Activated B cell treated with CpG ODN at 0.5 μM for 24 hours (primary cell): ENCODE data around the gene ACAD11. TPM values are rescaled to one million over a fixed set of nuclear protein-coding genes. Genes with fewer than 3 reads are reported as not detected.

Experiments
- ATAC-seq: fragments of 200-7000 bp; cut with Tn5 transposase; one replicate; pipeline ENCODE4 v1.10.0; 2021; ENCODE audit warnings: low read depth, mild to moderate bottlenecking, moderate library complexity
- CTCF ChIA-PET: fragments of 350-600 bp; sonication (Branson Sonifier 250); formaldehyde crosslinking; loops from one replicate; lab custom pipeline; 2021; ENCODE audit warnings: antibody characterized with exemption; lab: Charles Lee
- POLR2A ChIA-PET: fragments of 350-600 bp; sonication (Branson Sonifier 250); formaldehyde crosslinking; loops from one replicate; lab custom pipeline; 2021; ENCODE audit warnings: antibody characterized with exemption; lab: Charles Lee
- DNase-seq: peaks from one replicate; pipeline ENCODE4 v3.0.0; 2022
- H3K27ac Mint-ChIP-seq: one replicate; pipeline ENCODE4 v1.8.0; 2020; ENCODE audit warnings: mixed read lengths
- H3K27me3 Mint-ChIP-seq: one replicate; pipeline ENCODE4 v1.8.0; 2021; ENCODE audit warnings: mixed read lengths
- H3K36me3 Mint-ChIP-seq: one replicate; pipeline ENCODE4 v1.8.0; 2021; ENCODE audit warnings: low read depth, mixed read lengths
- H3K4me1 Mint-ChIP-seq: one replicate; pipeline ENCODE4 v1.8.0; 2021; ENCODE audit warnings: mixed read lengths
- H3K4me3 Mint-ChIP-seq: one replicate; pipeline ENCODE4 v1.8.0; 2020; ENCODE audit warnings: mild to moderate bottlenecking, mixed read lengths
- H3K9me3 Mint-ChIP-seq: one replicate; pipeline ENCODE4 v1.8.0; 2020; ENCODE audit warnings: mixed read lengths
- CTCF ChIP-seq: fragments of 200-600 bp; IDR thresholded peaks from one replicate; pipeline ENCODE4 v1.8.0; 2022; ENCODE audit warnings: antibody characterized with exemption, mild to moderate bottlenecking
- intact Hi-C: fragments of 100-400 bp; cut with micrococcal nuclease; formaldehyde crosslinking; loops from one replicate; pipeline ENCODE4 v1.15.1; 2024
- total RNA-seq: library from RNA; stranded (reverse); gene quantifications from 2 replicates; pipeline ENCODE4 v1.2.3, GENCODE V29; 2022

ACAD11 gene
- total RNA-seq, 1 donor from 2014 or later = 24.0 TPM

DNA sequence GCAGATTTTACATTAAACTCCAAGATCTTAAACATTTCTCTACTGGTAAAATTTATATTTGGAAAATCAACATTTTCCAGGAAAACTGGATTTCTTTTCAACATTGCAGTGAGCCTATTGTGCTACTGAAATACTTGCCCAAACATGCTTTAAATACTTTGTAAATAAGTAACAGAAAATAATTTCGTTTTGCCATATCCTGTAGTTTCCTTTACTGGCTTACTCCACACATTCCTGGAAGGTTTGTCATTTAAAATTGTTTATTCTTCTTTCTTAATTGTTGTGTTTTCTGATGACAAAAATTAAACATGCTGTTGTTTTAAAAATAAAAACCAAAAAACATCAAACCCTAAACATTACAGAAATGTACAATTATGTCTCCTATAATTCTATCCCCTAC, 22.0 kb downstream of the ACAD11 start:
- Mint-ChIP-seq H3K4me1 (no peaks in the 10 kb centered on the region), H3K27ac (no peak overlapping the region), H3K9me3 (no peaks in the 10 kb centered on the region), H3K27me3 (no peaks in the 10 kb centered on the region), H3K4me3 (no peak overlapping the region), H3K36me3 (peaks cover 40% of the 10 kb centered on the region)
- ChIA-PET POLR2A (no interaction called here), CTCF (no interaction called here)
- intact Hi-C loops = no loop called here
- no peak for TF ChIP-seq CTCF
- DNase-seq (no peak), ATAC-seq (no peak)

- H3K4me3 Mint-ChIP-seq = no peak overlapping the region
- H3K27me3 Mint-ChIP-seq = no peaks in the 10 kb centered on the region
- H3K36me3 Mint-ChIP-seq = peaks cover 33% of the 10 kb centered on the region
- no peak for TF ChIP-seq CTCF
- ATAC-seq = no peak
- no peaks in the 10 kb centered on the region for H3K4me1 Mint-ChIP-seq
- no peaks in the 10 kb centered on the region for H3K9me3 Mint-ChIP-seq
- intact Hi-C loops = no loop called here
- no peak for DNase-seq
- POLR2A ChIA-PET = no interaction called here
- CTCF ChIA-PET = no interaction called here
- no peak overlapping the region for H3K27ac Mint-ChIP-seq
Observed at GRCh38 chr3:132635052-132635451, 24.6 kb downstream of the ACAD11 start.

- H3K4me3 Mint-ChIP-seq = no peak overlapping the region
- no peaks in the 10 kb centered on the region for H3K9me3 Mint-ChIP-seq
- ChIA-PET POLR2A (no interaction called here), CTCF (interaction anchor here (0.7 kb wide), 1 partner anchor 11 kb away, joined by 3 read pairs; no protein-coding TSS in a partner anchor)
- H3K27me3 Mint-ChIP-seq = no peaks in the 10 kb centered on the region
- ATAC-seq (no peak), DNase-seq (no peak)
- intact Hi-C loops = no loop called here
- no peak for TF ChIP-seq CTCF
- H3K4me1 Mint-ChIP-seq = peaks cover 5% of the 10 kb centered on the region
- peaks cover 43% of the 10 kb centered on the region for H3K36me3 Mint-ChIP-seq
- H3K27ac Mint-ChIP-seq = no peak overlapping the region
Observed at GRCh38 chr3:132630612-132631011, 29.0 kb downstream of the ACAD11 start.

- POLR2A ChIA-PET = no interaction called here
- CTCF ChIA-PET = no interaction called here
- no peak overlapping the region for H3K27ac Mint-ChIP-seq
Observed at GRCh38 chr3:132629928-132630327, 29.7 kb downstream of the ACAD11 start.

GRCh38 chr3:132628157-132628556, 31.5 kb downstream of the ACAD11 start:
- no peaks in the 10 kb centered on the region for H3K9me3 Mint-ChIP-seq
- no peaks in the 10 kb centered on the region for H3K27me3 Mint-ChIP-seq
- H3K27ac Mint-ChIP-seq = no peak overlapping the region
- H3K36me3 Mint-ChIP-seq = peaks cover 38% of the 10 kb centered on the region
- intact Hi-C loops = no loop called here
- no peak for TF ChIP-seq CTCF
- DNase-seq (no peak), ATAC-seq (no peak)
- ChIA-PET POLR2A (no interaction called here), CTCF (no interaction called here)
- peaks cover 6% of the 10 kb centered on the region for H3K4me1 Mint-ChIP-seq
- H3K4me3 Mint-ChIP-seq = no peak overlapping the region

More at GRCh38 chr3:132629928-132630327, 29.7 kb downstream of the ACAD11 start:
- no peaks in the 10 kb centered on the region for H3K9me3 Mint-ChIP-seq
- TF ChIP-seq CTCF = no peak
- no peak for ATAC-seq
- H3K4me3 Mint-ChIP-seq = no peak overlapping the region
- intact Hi-C loops = no loop called here
- no peak for DNase-seq
- H3K36me3 Mint-ChIP-seq = peaks cover 38% of the 10 kb centered on the region
- no peaks in the 10 kb centered on the region for H3K27me3 Mint-ChIP-seq
- H3K4me1 Mint-ChIP-seq = peaks cover 6% of the 10 kb centered on the region
